Cerebellar cortex (tissue), 1 donor: ENCODE measurements around the gene RCBTB2.

ENCODE experiments used
- DNase-seq: peaks from one replicate; pipeline ENCODE4 v3.0.0-alpha.2; 2015; ENCODE audit warnings: low spot score

RCBTB2 gene

DNA sequence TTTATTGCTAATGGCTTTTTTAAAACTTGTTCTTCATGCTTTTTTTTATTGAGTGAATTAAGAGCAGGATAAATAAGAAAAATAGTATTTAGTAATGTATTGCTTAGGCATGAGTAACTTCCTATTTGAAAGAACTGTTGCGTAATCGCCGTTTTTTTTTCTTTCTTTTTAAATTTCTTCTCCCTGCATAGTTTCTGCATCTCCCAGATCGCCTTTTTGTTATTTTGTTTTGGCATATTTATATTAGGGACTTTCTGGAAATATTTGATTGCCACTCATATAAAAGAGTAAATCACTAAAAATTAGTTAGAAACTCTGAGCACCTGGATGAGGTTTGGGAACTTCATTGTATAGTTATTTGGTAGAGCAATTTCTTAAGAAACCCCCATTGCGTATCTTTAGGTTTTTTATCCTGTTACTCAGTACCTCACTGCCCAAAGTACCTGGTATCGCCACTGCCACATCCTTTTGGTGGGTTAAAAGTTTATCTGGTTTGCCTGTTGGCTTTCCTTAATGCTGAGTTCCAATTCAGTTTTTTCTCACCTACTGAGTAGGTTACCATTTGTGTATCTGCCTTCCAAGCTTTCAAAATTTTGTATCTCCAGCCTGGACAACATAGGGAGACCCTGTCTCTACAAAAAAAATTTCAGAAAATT is 83.8 kb downstream of the RCBTB2 start:
- DNase-seq: no peak

DNA sequence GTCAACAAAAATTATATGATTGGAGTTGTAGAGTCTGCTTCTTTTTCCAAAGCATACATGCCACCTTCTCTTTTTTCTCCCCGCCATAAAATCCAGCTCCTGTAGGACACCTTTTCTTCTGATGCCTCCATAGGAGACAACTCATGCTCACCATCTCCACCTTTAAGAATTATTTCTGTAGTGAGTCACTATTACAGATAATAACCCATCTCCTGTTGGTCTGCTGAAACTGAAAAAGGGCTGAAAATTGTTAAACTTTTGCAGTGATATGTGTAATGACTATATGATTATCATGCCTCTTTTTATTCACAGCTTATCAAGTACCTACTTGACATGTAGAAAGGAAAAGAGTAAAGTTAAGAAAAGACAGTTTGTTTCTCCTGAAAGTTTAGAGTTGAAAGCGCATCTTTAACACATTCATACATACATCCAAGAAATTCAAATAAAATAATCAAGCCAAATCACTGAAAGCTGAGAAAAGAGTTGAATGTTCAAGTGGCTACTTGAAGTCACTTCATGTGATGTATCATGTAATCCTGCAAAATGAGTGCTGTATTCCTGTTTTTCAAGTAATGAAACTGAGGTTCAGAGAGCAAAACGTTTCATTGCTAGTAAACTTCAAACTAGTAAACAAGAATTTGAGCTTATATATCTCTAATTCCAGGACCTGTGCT is 84.5 kb downstream of the RCBTB2 start:
- DNase-seq: no peak

- DNase-seq: no peak
Measured at GRCh38 chr13:48446464-48446863, 86.4 kb downstream of the RCBTB2 start.

GRCh38 chr13:48443442-48444208 is 89.3 kb downstream of the RCBTB2 start:
- DNase-seq: no peak
